Mammary epithelial cell (primary cell): ENCODE results near the gene RAD23B.

ENCODE experiments used
- EZH2 ChIP-seq: IDR thresholded peaks from 2 replicates; pipeline ENCODE4 v1.6.1; 2012; ENCODE audit warnings: low read length, inconsistent platforms, borderline replicate concordance
- TF ChIP-seq, protein P1 (sequence below), 2 donors: IDR thresholded peaks in 1 of 2; conservative IDR thresholded peaks in 1 of 2; 2 replicates each; pipeline ENCODE4 v1.5.1; 2011 to 2012; ENCODE audit warnings: inconsistent platforms in 2 of 2, low read length in 2 of 2, mild to moderate bottlenecking in 2 of 2, control low read depth in 1 of 2, low read depth in 1 of 2; ENCODE audit not compliant: insufficient read depth in 1 of 2; ENCODE audit errors: extremely low read depth in 1 of 2

DNA sequence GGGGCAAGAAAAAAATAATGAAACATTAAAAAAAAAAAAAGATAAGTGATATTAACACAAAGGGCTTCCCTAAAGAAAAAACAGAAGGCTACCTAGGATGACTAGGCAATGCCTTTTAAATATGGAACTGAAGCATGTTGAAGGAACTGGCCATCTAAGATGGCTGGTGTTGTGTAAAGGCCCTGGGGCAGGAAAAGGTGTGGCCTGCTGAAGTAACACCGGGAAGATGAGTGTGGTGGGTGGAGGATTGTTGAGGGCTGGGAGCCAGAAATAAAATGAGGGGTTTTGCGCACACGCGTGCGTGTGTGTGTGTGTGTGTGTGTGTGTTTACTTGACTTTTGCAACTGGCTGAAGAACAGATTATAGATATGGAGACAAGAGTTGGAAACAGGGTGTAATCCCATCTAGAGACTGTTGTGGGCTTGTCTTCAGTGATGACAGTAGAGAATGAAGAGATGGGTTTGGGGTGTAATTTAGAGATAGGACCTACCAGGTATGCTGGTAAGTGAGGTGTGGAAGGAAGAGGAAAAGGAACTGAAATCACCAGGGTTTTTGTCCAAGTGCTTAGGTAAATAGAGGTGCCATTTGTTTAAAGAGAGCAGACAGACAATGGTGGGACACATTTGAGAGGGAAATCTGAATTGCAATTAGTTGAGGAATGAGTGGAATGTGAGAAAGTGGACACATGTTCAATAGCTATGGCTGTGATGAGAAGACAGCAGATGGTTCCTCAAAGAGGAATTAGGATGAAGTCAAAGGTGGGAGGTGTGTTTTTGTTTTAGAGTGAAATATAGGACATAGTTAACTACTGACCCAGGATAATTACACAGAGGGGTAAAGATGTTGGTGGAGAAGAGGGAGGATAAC, 33.9 kb downstream of the RAD23B start:
- TF ChIP-seq, protein P1, sequence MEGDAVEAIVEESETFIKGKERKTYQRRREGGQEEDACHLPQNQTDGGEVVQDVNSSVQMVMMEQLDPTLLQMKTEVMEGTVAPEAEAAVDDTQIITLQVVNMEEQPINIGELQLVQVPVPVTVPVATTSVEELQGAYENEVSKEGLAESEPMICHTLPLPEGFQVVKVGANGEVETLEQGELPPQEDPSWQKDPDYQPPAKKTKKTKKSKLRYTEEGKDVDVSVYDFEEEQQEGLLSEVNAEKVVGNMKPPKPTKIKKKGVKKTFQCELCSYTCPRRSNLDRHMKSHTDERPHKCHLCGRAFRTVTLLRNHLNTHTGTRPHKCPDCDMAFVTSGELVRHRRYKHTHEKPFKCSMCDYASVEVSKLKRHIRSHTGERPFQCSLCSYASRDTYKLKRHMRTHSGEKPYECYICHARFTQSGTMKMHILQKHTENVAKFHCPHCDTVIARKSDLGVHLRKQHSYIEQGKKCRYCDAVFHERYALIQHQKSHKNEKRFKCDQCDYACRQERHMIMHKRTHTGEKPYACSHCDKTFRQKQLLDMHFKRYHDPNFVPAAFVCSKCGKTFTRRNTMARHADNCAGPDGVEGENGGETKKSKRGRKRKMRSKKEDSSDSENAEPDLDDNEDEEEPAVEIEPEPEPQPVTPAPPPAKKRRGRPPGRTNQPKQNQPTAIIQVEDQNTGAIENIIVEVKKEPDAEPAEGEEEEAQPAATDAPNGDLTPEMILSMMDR (conservative IDR thresholded peaks at IDR 0.05 in 1 of 2, IDR thresholded peaks at IDR 0.05 in 1 of 2; ENCODE audit: extremely low read depth in 1 of 2, insufficient read depth in 1 of 2, low read depth in 1 of 2, low read length in 2 of 2), result no peak
- TF ChIP-seq EZH2, result no peak
